Ramos (cell line): ENCODE measurements around the gene KCNMA1.

ENCODE experiments used
- in situ Hi-C: fragments of 300-500 bp; cut with MboI; formaldehyde crosslinking; loops from one replicate; pipeline ENCODE4 v1.14.3; 2022; ENCODE audit warnings: low sequenced_read_pairs; ENCODE audit not compliant: unreplicated experiment

Gene KCNMA1

DNA sequence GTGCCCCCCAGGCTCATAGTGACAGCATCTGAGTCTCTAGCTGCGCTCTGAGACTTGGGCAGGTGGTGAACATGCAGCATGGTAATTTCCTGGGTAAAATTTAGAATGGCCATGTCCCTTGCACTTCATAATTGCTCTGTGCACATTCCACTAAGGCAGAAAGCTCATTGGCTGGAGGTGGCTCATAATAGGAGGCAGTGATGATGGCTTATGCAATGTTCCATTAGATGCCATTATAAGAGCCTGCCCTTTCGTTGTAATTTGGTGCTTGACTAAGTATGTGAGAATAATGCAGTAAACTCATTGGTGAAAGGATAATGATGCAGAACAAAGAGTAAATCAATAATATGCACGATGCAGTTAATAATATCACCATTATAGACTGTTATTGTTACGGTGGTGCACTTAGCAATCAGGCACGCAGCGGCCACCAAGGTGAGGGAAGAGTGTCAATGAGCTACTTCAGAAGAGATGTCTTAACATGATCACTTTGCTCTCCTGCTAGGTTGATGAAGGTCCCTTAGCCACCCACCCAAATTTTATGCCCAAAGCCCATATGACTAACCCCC is 545.9 kb downstream of the KCNMA1 start:
- in situ Hi-C loops: no loop called here

DNA sequence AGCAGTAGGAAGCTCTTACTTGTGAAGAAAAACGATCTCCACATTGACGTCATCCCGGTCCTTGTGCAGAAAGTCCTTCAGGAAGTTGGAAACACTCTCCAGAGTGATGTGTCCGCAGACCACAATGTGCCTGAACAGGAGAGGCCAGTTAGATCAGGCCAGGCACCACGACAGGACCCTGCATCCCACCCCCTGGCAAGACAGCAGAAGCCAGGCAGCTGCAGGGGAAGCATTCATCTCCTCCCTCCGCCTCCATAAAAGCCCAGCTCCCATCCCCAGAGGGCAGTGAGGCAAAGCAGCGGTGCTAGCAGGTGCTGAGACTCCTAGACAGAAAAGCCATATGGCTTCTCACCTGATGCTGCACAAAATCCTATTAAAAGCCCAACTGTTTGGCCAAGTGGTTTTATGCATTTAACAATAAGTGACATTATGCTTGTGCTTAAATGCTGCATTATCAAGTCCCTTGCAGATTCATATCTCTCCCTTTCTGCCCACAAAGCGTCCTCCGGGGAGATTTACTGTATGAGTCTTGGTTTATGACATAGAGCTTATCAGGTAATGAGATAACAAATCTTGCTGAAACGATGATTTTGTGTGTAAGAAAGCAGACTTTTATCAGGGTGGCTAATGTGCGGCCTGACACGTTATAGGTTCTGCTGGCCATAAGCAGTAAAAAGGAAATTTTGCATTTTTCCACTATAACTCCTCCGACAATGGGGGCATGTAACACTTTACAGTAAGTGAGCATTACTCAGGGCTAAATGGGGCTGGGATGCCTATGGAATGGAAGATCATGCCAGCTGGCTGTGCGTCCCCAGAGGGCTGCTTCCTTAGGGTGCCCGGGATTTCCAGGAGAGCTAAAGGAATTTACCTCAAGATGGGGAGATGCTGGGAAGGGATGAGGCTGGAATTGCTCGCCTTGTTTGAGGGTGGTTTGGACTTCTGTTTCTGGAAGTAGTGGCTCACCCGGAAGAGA is 546.9 kb downstream of the KCNMA1 start:
- in situ Hi-C loops: no loop called here

DNA sequence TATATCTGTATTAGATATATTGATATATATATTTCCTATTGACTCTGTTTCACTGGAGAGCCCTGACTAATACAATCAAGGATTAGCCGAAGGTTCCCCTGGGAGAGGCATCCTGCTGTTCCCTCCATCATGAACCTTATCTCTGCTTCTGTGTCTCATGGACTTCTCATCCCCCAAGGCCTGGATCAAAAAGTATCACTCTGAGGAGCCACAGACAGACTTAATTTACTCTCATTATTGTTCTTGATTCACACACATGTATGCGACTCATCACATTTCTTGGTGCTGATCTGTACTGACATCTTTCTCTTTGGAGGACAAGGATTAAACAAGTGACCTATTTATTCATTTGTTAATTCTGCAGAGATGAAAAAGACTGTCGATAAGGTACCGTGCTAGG is 550.2 kb downstream of the KCNMA1 start:
- in situ Hi-C loops: no loop called here

DNA sequence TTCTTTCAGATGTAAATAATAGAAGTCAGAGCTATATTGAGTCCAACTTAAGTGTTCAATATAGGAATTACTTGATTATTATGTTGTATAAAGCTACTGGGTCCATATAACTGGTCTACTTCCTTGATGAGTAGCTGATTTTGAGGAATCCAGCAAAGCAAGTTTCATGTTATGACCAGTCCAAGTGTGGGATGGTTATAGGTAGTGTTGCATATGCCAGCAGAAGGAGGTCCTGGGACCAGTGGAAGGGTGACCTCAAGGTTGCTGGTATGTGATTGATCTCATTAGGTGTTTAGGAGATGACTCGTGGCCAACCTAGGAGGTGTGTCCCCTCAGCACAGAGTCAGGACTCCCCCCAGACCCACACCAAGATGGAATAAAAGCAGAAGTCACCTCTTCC is 551.5 kb downstream of the KCNMA1 start:
- in situ Hi-C loops: no loop called here

DNA sequence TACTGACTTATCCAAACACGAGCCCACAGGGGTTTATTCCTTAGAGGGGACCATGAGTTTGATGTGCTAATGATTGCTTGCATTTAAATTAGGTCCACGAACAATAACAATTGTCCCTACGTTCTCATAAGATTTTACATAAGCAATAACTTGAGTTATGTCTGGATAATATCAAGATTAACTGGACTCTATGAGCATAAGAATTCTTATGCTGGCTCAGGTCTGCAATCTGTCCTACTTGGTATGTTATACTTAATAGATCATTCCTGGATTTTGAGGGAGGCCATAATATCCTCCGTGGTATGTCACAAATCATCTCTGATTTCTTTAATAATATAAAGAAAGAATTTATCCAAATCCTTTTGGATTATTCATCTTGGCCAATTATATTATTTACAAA is 552.3 kb downstream of the KCNMA1 start:
- in situ Hi-C loops: no loop called here

DNA sequence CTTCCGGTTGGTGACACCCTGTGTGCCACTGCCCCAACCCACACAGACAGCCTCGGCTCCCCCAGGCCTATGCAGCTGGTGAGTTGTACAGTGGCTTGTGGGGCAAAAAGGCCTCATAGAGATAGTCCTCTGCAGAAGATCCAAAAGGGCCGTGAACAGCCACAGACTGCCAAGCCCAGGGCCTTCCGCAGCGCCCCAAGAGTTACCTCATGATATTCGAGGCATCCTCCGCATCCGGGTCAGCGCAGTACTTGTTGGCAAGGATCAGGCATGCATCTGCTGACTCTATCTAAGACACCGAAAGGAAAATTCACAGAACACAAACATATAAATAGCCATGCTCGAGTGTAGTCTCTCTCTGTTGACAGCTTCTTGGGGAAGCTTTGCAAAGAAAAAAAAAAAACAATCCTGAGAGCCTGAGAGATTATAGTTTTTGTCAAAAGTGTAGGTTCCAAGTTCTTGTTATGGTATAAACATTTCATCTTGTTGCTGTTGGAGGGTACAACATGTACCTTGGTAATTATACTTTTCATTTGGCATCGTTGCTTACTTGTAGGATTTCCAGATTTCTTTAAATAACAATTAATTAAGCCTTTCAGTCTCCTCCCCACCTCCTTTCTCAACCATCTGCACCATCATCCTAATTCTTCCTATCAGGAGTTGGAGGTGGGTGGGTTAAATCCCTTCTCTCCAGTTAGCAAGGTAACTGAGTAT is 553.0 kb downstream of the KCNMA1 start:
- in situ Hi-C loops: no loop called here

DNA sequence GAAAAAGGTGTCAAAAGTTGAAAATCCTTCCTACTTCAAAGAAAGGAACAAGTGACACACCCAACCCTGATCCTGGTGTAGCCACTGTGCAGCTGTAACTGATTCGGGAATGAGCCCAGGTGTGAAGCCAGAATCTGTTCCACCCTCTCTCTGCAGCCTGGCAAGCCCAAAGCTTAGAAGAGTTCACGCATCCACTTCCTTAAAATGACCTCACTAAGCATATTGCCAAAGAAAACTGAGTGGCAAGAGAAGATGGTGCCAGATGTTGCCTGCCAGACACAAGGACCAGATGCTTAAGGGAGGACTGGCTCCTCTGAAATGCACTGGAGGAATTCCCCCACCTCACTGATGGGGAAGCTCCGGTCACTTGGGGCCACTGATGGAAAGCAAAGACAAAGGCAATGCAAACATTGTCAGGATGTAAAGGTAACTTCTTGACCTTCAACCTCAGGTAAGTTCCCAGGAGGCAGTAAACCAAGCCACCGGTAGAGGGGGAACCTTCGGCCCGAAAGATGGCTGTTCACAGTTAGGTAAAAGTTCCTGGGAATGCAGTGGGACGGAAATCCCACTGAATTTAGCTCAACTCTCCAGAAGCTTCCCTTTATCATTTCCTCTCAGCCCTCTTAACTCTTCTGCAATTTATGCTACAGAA is 554.9 kb downstream of the KCNMA1 start:
- in situ Hi-C loops: no loop called here

DNA sequence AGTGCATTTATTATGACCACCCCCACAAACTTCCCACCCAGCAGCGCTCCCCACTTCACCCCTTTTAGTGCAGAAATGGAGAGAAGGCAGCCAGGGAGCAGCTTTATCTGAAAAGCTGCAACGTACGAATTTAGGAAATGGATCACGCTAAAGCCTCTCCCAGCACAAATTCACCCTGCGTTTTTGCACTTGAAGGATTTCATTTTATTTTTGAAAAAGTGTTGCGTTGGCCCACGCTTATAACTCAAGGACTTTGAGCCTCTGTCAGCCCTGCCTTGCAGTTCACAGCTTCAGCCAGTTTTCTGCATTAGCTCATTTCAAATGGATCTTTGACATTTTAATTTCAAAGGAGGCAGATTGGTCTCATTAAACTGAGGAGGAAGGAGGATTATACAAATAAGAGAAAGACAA is 556.1 kb downstream of the KCNMA1 start:
- in situ Hi-C loops: no loop called here

DNA sequence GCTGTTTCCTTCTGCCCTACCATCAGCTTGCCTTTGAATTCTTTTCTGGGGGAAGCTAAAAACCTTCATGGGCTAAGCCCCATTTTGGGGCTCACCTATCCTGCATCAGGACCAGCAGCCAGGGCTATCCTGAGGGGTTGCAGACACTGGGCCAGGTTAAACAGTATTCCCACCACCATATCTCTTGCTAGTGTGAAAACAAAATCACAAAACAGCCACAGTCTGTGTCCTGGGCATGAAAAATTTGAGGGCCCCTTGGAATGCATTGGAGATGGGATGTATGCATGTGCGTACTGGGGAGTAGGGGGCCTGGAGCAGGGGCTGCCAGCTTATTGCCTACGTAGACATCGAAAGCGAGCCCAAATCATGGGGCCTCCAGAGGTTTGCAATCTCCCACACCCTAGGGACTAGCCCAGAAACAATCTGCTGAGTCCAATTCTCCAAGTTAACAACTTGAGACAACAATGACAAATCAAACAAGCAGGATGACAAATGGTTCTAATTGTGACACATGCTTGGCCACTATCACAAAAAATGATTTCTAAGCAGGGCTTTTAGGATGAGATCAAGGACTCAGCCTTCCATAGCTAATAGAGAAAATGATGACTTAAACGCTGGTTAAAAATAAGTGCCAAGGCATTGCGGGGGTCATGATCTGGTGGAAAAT is 557.1 kb downstream of the KCNMA1 start:
- in situ Hi-C loops: no loop called here

DNA sequence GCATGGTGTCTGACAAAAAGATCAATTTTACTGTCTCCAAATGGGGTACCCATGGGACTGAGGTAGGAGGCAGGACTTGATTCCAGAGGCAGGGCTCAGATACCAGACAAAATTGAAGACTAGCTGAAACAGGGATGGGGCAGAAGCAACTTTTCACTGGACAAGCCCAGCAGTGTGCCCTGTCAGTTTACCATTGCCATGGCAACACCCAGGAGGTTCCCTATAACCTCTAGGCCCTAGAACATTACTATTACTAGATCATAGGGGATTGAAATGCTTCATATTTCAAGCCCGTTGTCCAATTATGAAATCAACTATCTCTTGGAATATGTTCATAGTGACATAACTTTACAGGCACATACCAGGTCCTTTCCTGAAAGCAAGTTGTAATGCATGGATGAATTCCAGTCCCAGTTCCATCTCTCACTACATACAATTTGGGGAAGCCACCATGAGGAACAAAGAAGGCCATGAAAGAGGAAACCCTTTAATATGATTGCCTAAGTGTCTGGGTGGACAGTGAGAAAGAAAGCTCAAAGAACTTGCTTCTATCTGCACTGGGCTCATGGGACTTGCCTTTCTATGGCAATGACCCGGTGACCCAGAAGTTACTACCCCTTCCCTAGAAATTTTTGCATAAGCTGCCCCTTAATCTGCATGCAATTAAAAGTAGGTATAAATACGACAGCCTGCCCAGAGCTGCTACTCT is 557.9 kb downstream of the KCNMA1 start:
- in situ Hi-C loops: no loop called here

DNA sequence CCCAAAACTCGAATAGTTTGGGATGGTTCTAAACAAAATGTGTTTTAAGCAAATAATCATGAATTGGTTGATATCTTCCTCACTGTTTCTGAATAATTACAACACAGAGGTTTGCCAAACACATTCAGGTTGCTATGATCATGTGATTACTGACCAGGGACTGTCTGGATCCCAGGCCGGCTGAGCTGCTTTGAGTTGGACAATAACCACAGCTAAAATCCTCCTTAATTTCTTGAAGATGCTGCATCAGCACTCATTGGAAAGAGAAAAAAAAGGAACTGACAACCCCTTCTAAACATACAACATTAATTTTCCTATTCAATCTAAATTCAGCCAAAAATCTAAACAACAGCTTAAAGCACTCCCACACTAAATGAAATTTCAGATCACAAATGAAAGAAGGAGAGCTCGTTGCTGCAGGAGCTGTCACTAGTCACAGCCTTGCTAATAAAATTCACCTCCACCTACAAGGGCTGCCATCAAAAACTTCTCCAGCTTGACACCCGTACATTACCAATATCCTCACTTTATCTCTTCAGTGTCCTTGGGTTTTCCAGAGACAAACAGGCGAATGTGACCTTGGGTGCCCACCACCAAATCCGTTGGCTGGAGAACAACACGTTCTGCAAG is 560.2 kb downstream of the KCNMA1 start:
- in situ Hi-C loops: no loop called here

DNA sequence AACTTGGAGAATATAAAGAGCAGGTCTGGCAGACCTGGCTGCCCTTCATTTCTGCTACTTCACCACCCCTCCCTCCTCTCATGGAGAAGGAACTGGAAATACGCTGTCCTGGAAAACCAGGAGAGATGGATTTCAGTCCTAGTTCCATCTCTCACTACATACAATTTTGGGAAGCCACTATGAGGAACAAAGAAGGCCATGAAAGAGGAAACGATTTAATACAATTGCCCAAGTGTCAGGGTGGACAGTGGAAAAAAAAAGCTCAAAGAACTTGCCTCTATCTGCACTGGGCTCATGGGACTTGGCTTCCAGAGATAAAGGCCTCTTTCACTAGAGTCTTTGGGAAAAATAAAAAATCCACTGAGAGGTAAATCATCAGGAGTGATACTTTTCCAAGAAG is 561.7 kb downstream of the KCNMA1 start:
- in situ Hi-C loops: no loop called here

DNA sequence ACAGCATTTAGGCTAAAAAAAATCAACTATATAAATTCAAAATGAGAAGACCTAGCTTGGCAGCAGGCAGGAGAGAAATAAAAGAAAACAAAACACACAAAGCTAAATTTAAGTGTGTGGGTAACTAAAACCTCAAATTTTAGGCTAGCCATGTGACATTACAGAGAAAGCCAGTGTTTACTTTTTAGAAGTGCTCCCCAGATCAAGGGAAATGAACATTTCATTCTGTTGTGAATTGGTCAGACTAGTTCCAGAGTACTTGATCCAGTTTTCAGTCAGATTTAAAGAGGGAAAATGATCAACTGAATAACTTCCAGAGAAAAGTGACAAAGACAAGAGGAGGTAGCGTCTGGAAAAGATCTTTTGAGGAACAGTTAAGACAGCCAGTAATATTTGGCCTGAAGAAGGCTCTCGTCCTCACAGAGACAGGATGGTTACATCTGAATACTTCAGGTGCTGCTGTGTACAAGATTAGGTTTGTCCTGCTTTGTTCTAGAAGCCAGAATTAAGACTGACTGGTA is 563.4 kb downstream of the KCNMA1 start:
- in situ Hi-C loops: no loop called here

DNA sequence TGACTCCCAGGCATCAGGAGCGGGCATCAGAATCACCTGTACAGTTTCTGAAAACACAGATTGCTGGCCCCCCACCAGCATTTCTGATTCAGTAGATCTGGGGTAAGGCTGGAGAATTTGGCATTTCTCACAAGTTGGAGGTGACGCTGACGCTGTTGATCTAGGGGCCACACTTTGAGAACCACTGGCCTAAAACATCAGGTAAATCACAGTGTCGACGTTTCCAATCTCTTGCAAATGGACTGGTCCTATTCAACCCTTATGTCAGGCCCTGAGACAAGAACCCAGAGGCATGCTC is 564.0 kb downstream of the KCNMA1 start:
- in situ Hi-C loops: no loop called here

DNA sequence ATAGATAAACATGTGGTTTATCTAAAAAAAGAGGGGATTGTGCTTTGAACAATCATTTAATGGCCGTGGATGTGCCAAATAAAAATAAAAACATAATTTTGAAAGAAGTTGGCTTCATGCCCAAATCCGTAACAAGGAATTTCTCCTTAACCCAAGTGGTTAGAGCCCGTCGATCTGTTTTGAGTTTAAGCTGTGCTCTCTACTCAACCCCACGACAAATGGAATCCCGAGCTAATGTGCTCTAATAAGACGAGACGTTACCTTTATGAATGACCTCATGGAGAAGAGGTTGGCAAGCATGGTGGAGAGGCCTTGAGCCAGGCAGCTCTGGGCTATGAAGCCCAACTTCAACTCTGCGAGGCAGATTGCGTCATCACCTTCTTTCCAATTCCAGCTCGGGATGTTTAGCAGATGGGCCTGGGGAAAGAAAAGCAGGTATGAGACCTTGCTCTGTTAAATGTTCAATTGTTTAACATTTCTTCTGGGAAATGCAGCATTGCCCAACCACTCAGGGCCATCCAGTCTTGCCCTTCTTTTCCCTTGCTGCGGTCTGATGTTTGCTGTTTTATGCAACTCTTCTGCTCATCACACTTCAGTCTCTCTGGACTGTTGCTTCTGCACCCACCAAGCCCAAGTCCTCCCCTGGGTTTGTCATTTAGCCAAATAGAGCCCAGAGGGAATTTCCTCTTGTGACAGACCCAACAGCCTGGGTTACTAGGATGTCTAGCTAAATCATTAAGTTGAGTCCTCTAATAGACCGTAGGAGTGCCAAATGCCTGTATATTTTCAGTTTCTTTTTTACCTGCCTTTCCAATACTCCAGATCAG is 564.6 kb downstream of the KCNMA1 start:
- in situ Hi-C loops: no loop called here

DNA sequence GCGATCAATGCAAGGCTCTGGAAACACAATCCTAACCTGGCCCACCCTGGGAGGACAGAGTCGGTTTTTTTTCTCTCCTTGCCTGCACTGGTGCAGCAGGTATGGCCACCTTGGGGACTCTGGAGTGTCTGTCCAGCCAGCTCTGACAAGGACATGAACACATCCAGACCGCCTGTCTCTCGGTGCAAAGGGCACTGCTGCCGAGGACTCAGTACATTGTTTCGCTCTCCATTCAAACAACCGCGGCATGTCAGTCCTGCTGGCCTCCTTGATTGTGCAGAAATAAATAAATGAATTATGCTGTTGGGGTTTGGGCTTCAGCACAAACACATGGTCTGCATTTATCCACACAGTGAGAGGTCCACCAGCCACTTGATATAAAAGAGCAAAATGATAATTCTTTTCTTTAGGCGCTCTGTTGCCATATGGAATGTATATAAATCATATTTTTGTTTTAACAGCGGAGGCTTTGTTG is 565.2 kb downstream of the KCNMA1 start:
- in situ Hi-C loops: no loop called here

DNA sequence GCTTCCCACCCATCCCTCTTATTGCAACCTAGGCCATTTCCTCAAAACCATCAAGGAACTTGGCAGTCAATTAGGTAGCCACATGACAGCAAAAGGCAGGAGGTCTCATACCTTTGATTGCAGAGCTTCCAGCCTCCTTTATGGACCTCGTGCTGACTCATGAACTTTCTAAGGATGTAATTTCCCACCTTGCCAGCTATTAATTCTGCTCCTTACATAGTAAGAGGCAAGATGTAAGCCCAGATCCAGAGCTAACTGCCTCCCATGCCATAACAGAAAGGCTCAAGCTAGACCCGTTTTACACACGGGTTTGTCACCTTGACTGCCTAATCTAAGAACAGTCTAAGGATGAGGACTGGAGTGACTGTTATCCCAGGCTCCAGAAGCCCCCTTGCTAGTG is 565.7 kb downstream of the KCNMA1 start:
- in situ Hi-C loops: no loop called here

DNA sequence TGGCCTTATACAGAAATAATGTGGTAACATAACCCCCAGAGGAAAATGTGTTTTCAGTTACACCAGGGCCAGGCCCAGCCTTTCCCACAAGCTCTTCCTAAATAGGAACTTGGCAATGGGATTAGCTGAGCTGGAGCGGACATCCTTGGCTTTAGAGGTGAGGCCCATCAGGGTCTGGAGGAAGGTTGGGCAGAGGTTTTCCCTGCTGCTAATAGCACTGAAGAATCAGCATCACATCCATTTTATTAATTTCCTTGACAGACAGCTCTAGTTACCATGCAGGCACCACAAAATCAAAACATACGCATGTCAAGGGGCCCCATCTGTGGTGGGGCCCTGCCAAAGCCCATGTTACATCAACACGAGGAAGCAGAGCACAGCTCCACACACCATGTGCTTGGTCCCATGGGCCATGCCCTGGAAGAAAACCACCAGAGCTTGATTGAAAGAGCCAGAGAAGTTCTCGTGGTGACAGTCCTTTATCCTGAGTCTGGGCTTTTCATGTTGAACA is 566.6 kb downstream of the KCNMA1 start:
- in situ Hi-C loops: no loop called here
